Mucosa of gallbladder (tissue), 1 donor: ENCODE data around the gene TSC2. TPM values are rescaled to one million over a fixed set of nuclear protein-coding genes. Genes with fewer than 3 reads are reported as not detected.
"Not testable (repeated sequence)": the region's sequence is repeated elsewhere in the genome, so short reads cannot be mapped to it uniquely, and the experiment has no call there.

Experiments
- DNase-seq: peaks from one replicate; pipeline ENCODE4 v3.0.0-alpha.2; 2020; ENCODE audit warnings: low spot score
- total RNA-seq: library from RNA; stranded (reverse); gene quantifications from one replicate; pipeline ENCODE4 v1.2.1, GENCODE V29; 2021
- donor health status: DM: no; HTN: no; CAD: no.

The TSC2 gene
- total RNA-seq, 1 donor from 2014 or later: 185 TPM

DNA sequence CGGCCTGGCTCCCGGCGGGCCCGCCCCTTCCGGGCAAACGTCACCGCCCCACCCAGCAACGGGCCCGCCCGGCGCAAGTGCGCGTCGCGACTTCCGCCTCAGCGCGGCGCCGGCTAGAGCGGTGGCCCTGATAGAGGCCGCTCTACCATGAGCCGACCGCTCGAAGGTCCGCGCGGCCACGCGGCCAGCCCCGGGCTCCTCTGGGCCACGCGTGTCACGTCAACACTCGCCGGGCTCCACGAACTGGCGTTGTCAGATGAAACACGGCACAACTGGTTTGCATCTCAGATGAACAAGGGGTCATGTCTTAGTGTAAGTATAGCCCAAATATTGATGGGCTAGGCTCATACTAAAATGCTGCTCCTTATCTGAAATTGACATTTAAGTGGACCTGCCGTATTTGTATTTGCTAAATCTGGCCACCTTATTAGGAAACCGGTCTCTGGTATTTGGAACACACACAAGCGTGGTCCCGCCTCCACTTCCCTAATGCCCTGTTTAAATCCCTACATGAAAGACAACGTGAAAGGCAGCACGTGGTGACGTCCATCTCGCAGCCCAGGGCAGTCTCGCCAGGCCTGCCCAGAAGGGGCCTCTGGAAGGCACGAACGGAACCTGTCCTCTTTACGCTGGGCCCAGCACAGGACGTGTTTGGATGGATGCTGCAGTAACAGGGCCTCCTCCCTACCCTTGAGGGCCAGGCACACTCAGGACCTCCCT, 37.8 kb upstream of the TSC2 start, which contains the start of gene ZNF598:
ZNF598 (minus strand) TSS at position 31 of the 720 bp plus-strand sequence.
- peak; percentile 77 for DNase-seq

DNA sequence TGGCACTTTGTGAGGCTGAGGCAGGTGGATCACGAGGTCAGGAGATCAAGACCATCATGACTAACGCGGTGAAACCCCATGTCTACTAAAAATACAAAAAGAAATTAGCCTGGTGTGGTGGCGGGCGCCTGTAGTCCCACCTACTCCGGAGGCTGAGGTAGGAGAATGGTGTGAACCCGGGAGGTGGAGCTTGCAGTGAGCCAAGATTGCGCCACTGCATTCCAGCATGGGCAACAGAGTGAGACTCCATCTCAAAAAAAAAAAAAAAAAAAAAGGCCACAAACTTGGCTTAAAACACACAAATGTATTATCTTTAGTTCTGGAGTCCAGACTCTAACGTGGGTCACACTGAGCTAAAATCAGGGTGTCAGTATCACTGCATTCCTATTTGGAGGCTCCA, 36.1 kb upstream of the TSC2 start:
- DNase-seq: not testable (repeated sequence)

DNA sequence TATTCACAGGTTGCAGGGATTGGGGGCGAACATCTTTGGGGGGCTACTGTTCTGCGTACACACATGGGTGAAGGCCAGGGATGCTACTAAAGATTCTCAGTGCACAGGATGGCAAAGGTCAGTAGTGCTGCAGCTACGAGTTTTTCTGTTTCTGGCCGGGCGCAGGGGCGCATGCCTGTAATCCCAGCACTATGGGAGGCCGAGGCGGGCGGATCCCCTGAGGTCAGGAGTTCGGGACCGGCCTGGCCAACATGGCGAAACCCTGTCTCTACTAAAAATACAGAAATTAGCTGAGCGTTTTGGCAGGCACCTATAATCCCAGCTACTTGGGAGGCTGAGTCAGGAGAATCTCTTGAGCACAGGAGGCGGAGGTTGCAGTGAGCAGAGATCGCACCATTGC, 34.3 kb upstream of the TSC2 start:
- no peak for DNase-seq

DNA sequence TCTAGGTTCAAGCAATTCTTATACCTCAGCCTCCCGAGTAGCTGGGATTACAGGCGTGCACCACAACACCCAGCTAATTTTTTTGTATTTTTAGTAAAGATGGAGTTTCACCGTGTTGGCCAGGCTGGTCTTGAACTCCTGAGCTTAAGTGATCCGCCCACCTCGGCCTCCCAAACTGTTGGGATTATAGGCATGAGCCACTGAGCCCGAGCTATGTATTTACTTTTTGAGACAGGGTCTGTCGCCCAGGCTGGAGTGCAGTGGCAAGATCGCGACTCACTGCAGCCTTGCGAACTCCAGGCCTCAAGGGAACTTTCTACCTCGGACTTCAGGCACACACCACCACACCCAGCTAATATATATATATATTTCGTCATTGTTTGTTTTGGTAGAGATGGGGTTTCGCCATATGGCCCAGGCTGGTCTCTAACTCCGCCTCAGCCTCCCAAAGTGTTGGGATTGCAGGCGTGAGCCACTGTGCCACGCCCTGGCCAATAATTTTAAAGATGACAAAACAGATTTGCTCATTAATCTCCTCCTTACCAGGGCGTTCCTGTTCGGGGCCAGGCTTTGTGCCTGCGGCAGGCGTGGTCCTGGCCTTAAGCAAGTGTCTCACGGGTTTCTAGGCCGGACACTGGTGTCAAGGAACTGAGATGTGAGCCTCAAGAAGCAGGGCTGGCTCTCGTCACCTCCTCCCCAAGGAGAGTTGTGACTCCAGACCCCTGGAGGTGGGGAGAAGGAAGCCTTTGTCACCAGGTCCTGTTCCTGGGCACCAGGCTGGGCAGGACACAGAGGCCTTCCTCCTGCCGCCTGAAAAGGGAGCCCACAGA, 32.5 kb upstream of the TSC2 start:
- DNase-seq: no peak

DNA sequence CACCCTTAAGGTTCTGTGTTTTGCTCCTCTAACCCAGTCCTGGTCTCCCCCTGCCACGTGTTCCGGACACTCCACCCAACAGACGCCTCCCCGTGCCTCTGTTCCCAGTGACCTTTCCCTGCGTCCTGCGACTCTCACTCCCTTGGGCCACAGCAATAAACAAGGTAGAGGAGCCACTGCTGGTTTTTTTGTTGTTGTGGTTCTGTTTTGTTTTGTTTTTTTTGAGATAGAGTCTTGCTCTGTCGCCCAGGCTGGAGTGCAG, 31.9 kb upstream of the TSC2 start:
- DNase-seq: no peak

DNA sequence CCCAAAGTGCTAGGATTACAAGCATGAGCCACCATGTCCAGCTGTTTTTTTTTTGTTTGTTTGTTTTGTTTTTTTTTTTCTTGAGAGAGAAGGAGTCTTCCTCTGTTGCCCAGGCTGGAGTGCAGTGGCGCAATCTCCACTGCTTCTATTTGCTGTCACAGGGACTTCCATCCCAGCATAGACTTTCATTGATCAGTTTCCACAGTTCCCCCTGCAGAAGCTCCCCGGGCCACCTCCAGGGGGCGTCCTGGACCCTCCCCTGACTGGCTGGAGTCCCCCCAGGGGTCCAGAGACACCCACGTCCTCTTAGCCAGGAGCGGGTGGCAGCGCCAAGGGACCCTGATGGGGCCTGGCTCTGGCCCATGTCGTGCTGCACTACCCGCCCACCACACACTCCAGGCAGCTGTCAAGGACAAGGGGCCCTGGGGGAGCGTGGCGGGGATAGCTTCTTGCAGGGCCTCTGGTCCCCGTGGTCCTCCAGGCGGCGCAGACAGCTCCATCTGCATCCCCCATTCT, 31.3 kb upstream of the TSC2 start:
- DNase-seq: no peak

DNA sequence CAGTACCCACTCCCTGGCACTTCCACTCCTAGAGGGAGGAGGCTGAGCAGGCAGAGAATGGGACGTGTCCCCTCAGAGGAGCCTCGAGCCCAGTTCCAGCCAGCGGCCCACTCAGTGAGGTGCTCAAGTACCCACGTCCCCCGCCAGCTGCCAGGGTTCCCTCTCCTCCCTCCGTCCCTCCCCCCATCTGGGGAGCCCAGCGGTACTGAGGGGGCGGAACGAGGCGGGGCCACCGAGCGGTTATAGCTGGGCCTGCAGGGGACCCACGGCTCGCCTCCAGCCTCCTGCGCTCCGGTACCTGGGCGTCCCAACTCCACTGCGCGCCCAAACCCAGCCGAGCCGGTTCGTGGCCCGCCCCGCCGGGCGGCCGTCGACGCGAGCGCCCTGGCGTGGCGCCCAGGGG, 28.3 kb upstream of the TSC2 start, which contains the start of gene NPW:
NPW (plus strand) TSS at position 268 of the 403 bp plus-strand sequence.
- no peak for DNase-seq

DNA sequence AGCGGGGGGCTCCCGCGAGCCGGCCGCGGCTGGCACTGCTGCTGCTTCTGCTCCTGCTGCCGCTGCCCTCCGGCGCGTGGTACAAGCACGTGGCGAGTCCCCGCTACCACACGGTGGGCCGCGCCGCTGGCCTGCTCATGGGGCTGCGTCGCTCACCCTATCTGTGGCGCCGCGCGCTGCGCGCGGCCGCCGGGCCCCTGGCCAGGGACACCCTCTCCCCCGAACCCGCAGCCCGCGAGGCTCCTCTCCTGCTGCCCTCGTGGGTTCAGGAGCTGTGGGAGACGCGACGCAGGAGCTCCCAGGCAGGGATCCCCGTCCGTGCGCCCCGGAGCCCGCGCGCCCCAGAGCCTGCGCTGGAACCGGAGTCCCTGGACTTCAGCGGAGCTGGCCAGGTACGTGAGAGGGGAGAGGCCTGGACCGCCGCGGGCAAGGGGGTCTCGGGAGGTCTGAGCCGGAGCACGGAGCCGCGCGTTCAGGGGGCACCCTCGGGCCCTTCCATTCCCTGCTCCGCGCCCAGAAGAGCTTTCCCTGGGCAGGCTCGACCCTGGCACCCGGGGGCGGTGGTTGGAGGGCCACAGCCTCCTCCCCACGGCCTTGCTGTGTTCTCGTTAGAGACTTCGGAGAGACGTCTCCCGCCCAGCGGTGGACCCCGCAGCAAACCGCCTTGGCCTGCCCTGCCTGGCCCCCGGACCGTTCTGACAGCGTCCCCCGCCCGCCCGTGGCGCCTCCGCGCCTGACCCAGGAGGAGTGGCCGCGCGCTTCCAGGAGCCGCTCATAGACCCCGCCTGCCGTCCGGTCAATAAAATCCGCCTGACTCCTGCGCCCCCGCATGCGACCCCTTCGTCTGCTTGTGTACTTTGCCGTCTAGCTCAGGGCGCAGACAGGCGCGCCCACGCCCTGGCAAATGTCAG, 27.6 kb upstream of the TSC2 start:
- no peak for DNase-seq

DNA sequence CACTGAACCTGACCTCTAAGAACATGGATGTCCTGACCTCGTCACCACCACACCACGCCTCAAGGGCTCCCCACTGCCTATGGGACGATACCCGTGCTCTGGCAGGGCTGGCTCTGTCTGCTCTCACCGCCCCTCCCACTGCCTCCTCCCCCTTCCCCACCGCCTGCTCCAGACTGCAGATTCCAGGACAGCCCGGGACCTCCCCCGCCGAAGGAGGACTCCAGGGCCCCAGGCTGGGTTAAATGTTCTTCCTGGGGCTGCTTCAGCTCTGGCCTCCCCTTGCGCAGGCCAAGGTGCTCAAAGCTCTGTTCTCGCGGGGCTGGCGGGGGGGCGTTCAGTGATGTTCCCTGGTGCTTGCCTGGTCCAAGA, 25.1 kb upstream of the TSC2 start:
- no peak for DNase-seq

DNA sequence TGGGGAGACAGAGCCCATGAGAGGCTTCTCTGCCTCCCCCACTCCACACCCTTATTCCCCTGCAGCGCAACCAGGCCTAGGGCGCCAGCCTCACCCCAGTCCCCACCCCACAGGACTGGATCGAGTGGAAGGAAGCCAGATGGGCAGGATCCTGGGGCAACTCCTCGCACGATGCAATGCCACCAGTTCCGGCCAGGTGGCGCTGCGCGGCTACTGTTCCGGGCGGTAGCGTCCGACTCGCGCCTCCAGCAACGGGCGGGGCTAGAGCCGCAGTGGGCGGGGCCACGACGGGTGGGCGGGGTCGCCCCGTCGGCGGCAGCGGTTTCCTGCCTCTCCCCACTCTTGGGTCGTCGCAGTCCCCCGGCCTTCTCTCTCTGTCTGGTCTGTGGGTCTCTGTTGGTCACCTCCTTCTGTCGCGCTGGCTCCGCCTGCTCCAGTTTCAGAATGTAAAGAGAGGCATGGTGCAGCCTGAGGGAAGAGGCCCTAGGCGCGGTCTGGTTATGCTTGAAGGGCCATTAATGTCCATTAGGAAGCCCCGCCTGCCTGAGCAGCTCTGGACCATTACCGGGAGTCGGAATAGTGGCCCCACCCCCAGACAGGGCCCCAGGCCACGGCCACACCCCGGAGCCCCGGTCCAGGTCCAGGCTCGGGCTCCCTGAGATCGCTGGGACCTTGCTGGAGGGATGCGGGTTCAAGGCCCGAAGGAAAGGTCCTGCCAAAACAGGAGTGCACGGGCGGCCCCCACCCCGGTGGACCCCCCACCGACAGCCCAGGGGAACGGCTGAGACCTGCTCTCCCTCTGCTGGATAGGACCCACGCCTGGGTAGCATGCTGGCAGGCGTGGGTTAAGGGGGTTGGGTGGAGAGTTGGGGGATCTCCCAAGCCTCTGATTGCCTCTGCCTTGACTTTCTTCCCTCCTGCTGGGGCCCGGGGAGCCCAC, 24.4 kb upstream of the TSC2 start:
- peak; percentile 96 for DNase-seq

DNA sequence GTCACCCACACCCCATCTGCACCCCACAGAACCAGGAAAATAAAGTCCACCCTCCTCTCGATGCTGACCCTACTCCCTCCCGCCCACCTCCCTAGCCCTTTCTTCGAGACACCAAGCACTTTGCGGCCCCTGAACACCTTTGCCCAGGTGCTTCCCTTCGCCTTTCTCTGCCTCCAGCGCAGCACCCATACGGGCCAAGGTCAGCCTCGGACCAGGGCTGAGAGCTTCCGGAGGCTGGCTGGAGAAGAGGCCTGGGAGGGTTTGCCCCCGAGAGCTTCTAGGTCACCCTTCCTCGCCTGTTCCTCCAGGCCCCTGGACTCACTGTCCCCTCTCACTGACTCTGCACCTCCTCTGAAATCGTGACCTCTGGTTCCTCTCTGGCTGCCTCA, 23.8 kb upstream of the TSC2 start:
- no peak for DNase-seq

DNA sequence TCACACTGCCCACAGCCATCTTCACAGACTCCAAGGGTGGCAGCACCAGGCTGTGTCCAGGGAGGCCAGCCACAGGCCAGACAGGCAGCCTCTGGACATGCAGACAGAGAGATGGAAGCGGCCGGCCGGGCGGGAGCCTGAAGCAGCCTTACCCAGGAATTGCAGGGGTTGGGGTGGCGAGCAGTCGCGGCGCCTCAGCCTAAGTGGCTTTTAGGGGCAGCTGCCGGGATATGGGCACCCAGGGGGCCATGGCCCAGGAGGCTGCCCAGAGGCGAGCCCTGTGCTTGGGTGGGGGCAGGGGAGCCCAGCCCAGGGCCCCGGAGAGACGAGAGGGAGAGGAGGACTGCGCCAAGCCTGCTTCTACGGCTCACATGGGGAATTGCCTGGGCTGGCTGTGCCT, 22.5 kb upstream of the TSC2 start:
- no peak for DNase-seq

DNA sequence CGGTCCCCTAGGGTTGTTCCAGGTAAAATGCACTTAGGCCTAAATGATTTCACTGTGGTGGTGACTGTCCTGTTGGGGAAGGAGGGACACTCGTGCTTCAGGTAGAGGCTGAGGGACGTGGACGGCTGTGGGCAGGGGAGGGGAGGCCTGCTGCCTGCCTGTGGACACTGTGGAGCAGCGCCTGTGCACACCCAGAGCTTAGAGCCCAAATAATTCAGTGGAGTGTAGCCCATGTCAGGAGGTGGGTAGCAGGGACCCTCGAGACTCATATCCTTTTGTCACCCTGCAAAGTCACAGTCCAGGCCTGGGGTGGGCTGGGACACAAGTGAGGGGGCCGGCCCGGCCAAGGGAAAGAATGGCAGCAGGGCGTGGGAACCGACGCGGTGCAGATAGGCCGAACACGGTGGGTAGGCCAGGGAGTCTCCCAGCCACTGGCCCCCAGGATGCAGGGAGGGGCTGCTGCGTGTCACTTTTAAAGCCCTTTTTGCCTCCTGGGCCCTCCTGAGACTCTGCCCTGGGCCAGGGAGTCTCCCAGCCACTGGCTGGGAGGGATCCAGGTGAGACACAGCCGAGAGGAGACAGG, 21.8 kb upstream of the TSC2 start:
- DNase-seq: no peak

DNA sequence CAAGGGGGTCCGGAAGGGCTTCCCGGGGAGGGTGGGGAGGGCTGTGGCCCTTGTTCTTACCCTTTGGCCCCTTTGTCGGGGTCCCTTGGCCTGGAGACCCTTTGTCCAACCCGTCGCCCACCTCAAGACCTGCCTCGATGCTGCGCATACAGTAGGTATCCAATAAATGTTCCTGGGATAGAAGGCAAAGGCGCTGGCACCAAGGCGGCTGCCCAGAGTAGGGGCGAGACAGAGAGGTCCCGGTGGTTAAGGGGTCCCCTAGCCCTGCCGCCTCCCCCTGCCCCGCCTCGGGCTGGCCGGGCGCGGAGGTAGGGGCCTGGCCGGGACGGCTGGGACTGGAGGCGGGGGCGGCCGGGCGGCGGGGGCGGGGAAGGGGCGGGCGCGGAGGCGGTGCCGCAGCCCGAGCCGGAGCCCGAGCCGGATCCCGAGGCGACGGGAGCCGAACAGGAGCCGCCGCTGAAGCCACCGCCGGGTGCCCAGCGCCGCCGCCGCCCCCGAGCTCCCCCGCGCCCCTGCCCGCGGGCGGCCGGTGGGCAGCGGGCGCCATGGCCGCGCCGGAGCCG, 21.2 kb upstream of the TSC2 start, which contains the start of gene NHERF2:
NHERF2 (plus strand) TSS at position 442 of the 563 bp plus-strand sequence; CDS start at position 546, 104 bp downstream.
- DNase-seq: no peak

DNA sequence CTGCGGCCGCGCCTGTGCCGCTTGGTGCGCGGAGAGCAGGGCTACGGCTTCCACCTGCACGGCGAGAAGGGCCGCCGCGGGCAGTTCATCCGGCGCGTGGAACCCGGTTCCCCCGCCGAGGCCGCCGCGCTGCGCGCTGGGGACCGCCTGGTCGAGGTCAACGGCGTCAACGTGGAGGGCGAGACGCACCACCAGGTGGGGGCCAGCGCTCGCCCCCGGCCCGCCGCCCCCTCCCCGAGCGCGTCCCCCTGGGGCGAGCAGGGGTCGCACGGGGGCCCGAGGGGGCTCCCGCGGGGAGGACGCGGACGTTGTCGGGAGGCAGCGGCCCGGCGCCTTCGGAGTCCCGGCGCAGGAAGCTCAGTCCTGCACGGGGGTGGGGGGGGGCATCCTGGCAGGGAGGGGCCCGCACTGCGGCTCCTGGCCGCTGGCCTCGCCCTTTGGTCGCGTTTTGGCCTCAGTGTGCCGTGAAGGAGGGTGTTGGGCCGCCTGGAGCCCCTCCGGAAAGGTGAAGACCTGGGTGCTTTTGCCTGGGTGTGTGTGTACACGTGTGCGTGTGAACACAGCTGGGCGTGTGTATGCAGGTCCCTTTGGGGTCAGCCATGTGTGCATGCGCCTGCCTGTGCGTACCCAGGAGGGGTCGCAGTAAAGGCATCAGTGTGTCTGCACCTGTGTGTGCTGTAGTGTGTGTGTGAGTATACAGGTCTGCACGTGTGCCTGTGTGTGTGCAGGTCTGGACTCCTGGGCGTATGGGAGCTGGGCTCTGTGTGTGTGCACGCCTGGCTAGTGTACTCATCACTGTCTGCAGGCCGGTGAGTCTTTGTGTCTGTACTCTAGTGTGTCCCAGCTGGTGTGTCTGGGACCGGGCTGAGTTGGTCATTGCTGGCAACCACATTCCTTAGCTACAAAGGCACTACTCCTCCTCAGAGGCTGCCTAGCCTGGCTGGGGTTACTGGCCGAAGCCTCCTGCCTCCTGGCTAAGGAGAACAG, 20.5 kb upstream of the TSC2 start:
- no peak for DNase-seq

DNA sequence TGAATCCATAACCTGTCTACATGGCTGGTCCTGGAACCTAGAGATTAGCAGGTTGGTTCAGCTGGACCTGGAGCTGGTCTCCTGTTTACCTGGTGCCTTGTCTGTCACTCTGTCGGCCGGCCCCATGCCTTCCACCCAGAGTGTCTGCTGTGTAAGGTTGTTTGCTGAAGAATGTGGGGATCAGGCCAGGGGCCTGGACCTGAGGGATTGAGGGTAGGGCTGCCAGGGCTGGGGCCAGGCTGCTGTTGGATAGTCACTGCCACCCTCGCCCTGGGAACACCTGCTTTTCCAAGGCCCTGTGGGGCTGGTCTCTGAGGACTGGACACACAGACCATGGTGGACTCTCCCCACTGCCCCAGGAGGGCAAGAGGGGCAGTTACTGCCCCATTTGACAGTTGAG, 19.6 kb upstream of the TSC2 start:
- no peak for DNase-seq

DNA sequence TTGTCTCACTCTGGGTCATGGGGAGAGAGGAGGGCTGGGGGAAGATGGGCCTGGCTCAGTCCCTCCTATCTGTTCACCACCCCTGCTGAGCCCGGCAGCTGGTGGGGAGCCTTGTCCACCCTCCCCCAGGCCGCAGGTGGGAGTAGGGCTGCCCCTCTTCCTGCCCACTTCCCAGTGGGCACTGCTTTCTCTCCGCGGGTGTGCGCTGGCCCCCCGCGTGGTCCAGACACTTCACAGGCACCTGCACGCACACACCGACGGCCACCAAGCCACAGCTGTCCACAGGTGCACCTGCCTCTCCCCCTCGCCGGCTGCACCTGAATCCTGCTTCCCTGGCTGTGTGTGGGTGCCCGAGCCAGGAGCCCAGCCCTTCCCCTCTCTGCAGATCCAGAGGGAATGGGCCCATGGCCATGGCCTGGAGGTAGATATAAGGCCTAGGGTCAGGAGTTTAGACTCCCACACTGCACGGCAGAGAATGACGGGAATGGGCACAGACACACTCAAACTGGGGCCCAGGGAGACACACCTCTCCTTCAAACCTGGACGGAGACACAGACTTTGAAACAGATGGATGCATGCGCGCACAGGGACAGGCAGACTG, 19.1 kb upstream of the TSC2 start:
- no peak for DNase-seq

DNA sequence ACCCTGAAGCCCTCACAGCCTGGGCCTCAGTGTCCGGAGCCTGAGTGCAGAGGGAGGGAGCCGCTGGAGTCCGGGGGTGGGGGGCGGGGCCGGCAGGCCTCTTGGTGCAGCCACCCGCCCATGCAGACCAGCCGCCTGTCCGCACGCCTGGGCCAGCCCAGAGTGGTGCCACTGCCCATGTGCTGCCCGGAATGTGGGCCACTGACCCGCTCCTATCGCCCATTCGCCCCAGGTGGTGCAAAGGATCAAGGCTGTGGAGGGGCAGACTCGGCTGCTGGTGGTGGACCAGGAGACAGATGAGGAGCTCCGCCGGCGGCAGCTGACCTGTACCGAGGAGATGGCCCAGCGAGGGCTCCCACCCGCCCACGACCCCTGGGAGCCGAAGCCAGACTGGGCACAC, 18.4 kb upstream of the TSC2 start:
- no peak for DNase-seq

DNA sequence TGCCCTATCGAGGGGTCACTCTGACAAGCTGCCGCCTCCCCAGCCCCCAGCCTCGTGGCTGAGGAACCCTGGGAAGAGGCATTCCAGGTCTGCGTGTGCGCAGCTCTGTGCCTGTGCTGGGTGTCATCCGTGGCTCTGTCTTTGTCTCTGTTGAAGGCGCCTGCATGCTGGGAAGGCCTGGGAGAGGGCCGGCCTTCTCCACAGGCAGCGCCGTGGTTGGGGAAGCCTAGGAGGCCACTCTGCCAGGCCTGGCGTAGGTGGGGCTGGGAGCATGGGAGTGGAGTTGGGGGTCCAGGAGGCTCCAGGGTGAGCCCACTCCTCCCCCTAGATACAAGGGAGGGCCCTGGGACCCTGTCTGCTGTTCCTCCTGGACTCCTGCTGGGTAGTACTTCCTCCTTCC, 17.7 kb upstream of the TSC2 start:
- no peak for DNase-seq
